PC-3 (cell line): Measurements from ENCODE around the gene CSF1. TPM values are rescaled to one million over a fixed set of nuclear protein-coding genes. Genes with fewer than 3 reads are reported as not detected.

Experiments used
- ATAC-seq: fragments of 200-7000 bp; cut with Tn5 transposase; 2 replicates; pipeline ENCODE4 v1.9.1; 2020; ENCODE audit warnings: mild to moderate bottlenecking, moderate library complexity
- BruUV-seq: library from RNA; stranded (reverse); fragments of 400-500 nt; replicated peaks from 2 replicates; lab custom pipeline; 2021; lab: Mats Ljungman, UMichigan
- CTCF ChIA-PET: fragments of 300-600 bp; sonication (Branson Sonifier 250); formaldehyde crosslinking; loops from one replicate; lab custom pipeline; 2022; ENCODE audit warnings: antibody characterized with exemption; lab: Charles Lee
- POLR2A ChIA-PET: fragments of 300-600 bp; sonication (Branson Sonifier 250); formaldehyde crosslinking; loops from one replicate; lab custom pipeline; 2022; ENCODE audit warnings: antibody characterized with exemption; ENCODE audit not compliant: unreplicated experiment; lab: Charles Lee
- DNase-seq: peaks from one replicate; pipeline ENCODE4 v3.0.0-alpha.2; 2015
- H2AFZ ChIP-seq: fragments of 300-600 bp; sonication (generic); 2 replicates; pipeline ENCODE4 v1.6.0; 2016; ENCODE audit warnings: antibody characterized with exemption, low read length
- H3F3A ChIP-seq: fragments of 300-600 bp; sonication (generic); one replicate; pipeline ENCODE4 v1.6.0; 2017; ENCODE audit warnings: antibody characterized with exemption, low read length, control low read depth, mild to moderate bottlenecking; ENCODE audit not compliant: unreplicated experiment
- H3K27ac ChIP-seq: fragments of 300-600 bp; sonication (generic); 2 replicates; pipeline ENCODE4 v1.5.1; 2016; ENCODE audit warnings: mild to moderate bottlenecking, low read length
- H3K27me3 ChIP-seq: fragments of 300-600 bp; sonication (generic); 2 replicates; pipeline ENCODE4 v1.6.1; 2016; ENCODE audit warnings: low read length, mixed read lengths
- H3K36me3 ChIP-seq: fragments of 300-600 bp; sonication (generic); 2 replicates; pipeline ENCODE4 v1.6.1; 2016; ENCODE audit warnings: low read depth, mixed run types, low read length, mixed read lengths
- H3K4me1 ChIP-seq: fragments of 300-600 bp; sonication (generic); 2 replicates; pipeline ENCODE4 v1.5.1; 2016; ENCODE audit warnings: low read length; ENCODE audit not compliant: insufficient read depth
- H3K4me2 ChIP-seq: fragments of 300-600 bp; sonication (generic); 2 replicates; pipeline ENCODE4 v1.6.0; 2016; ENCODE audit warnings: low read length
- H3K4me3 ChIP-seq: fragments of 300-600 bp; sonication (generic); 2 replicates; pipeline ENCODE4 v1.5.1; 2016; ENCODE audit warnings: mild to moderate bottlenecking, low read length, mixed read lengths
- H3K79me2 ChIP-seq: fragments of 300-600 bp; sonication (generic); 2 replicates; pipeline ENCODE4 v1.6.1; 2017; ENCODE audit warnings: low read length, mixed read lengths
- H3K9ac ChIP-seq: fragments of 300-600 bp; sonication (generic); 2 replicates; pipeline ENCODE4 v1.6.0; 2016; ENCODE audit warnings: mild to moderate bottlenecking, low read length
- H3K9me2 ChIP-seq: fragments of 300-600 bp; sonication (generic); replicated peaks from 2 replicates; pipeline ENCODE4 v1.6.1; 2016; ENCODE audit warnings: mixed run types, low read length, mixed read lengths
- H3K9me3 ChIP-seq: fragments of 300-600 bp; sonication (generic); 2 replicates; pipeline ENCODE4 v1.6.1; 2016; ENCODE audit warnings: low read length, mixed read lengths
- H4K20me1 ChIP-seq: fragments of 300-600 bp; sonication (generic); 2 replicates; pipeline ENCODE4 v1.6.1; 2016; ENCODE audit warnings: low read length, mixed read lengths
- CTCF ChIP-seq: fragments of 300-600 bp; sonication (generic); conservative IDR thresholded peaks from 2 replicates; pipeline ENCODE4 v1.5.1; 2017; ENCODE audit warnings: antibody characterized with exemption, low read depth, mild to moderate bottlenecking, low read length
- EZH2 ChIP-seq: fragments of 300-600 bp; sonication (generic); IDR thresholded peaks from one replicate; pipeline ENCODE4 v1.6.1; 2017; ENCODE audit warnings: antibody characterized with exemption, mild to moderate bottlenecking, low read length; ENCODE audit not compliant: unreplicated experiment
- EZH2phosphoT487 ChIP-seq: fragments of 300-600 bp; sonication (generic); IDR thresholded peaks from 2 replicates; pipeline ENCODE4 v1.6.1; 2018; ENCODE audit warnings: mild to moderate bottlenecking, antibody characterized with exemption, low read length, borderline replicate concordance
- intact Hi-C: fragments of 100-400 bp; cut with micrococcal nuclease; formaldehyde crosslinking; loops from 2 replicates; pipeline ENCODE4 v1.9.0; 2023
- total RNA-seq: library from RNA; depleted of rRNA; stranded (reverse); fragments of >200 nt; gene quantifications from 2 replicates; pipeline ENCODE4 v1.2.3, GENCODE V29; 2014

The CSF1 gene
- total RNA-seq, 1 experiment from 2014 or later = 2.0 TPM

GRCh38 chr1:109884242-109884891 lies 26.3 kb upstream of the CSF1 start:
- no peaks in the 10 kb centered on the region for H3K4me1 ChIP-seq
- no peaks in the 10 kb centered on the region for H3K9me2 ChIP-seq
- no peak overlapping the region for H3K27ac ChIP-seq
- no peak for ATAC-seq
- no peak for DNase-seq
- intact Hi-C loops = no loop called here
- H3K4me2 ChIP-seq = no peak overlapping the region
- no peaks in the 10 kb centered on the region for H3K27me3 ChIP-seq
- BruUV-seq = no TSS peak
- TF ChIP-seq CTCF (no peak), EZH2phosphoT487 (no peak), EZH2 (no peak)
- H3K9ac ChIP-seq = no peak overlapping the region
- no peaks in the 10 kb centered on the region for H3K79me2 ChIP-seq
- ChIA-PET POLR2A (no interaction called here), CTCF (no interaction called here)
- H3K9me3 ChIP-seq = no peaks in the 10 kb centered on the region
- no peak overlapping the region for H3K4me3 ChIP-seq
- H2AFZ ChIP-seq = no peak overlapping the region
- H3K36me3 ChIP-seq = no peaks in the 10 kb centered on the region
- H3F3A ChIP-seq = no peaks in the 10 kb centered on the region
- no peaks in the 10 kb centered on the region for H4K20me1 ChIP-seq

GRCh38 chr1:109885589-109885988 lies 25.1 kb upstream of the CSF1 start:
- Histone ChIP-seq H3K27ac (no peak overlapping the region), H3F3A (no peaks in the 10 kb centered on the region), H4K20me1 (no peaks in the 10 kb centered on the region), H3K4me2 (no peak overlapping the region), H3K4me3 (no peak overlapping the region), H3K4me1 (no peaks in the 10 kb centered on the region), H3K36me3 (no peaks in the 10 kb centered on the region), H3K9ac (no peak overlapping the region), H3K9me3 (no peaks in the 10 kb centered on the region), H3K27me3 (no peaks in the 10 kb centered on the region), H2AFZ (no peak overlapping the region), H3K9me2 (no peaks in the 10 kb centered on the region), H3K79me2 (no peaks in the 10 kb centered on the region)
- DNase-seq (no peak), ATAC-seq (no peak)
- ChIA-PET POLR2A (no interaction called here), CTCF (no interaction called here)
- BruUV-seq = no TSS peak
- intact Hi-C loops = no loop called here
- TF ChIP-seq CTCF = no peak
- no peak for TF ChIP-seq EZH2phosphoT487
- no peak for TF ChIP-seq EZH2

GRCh38 chr1:109886827-109887226 lies 23.8 kb upstream of the CSF1 start:
- no peaks in the 10 kb centered on the region for H3K36me3 ChIP-seq
- ATAC-seq (no peak), DNase-seq (no peak)
- no peaks in the 10 kb centered on the region for H3K9me3 ChIP-seq
- BruUV-seq = no TSS peak
- no peaks in the 10 kb centered on the region for H3K4me1 ChIP-seq
- no peak overlapping the region for H3K27ac ChIP-seq
- H3K27me3 ChIP-seq = no peaks in the 10 kb centered on the region
- ChIA-PET POLR2A (no interaction called here), CTCF (no interaction called here)
- H3K4me3 ChIP-seq = no peak overlapping the region
- no peaks in the 10 kb centered on the region for H3F3A ChIP-seq
- TF ChIP-seq EZH2 = no peak
- no peak for TF ChIP-seq EZH2phosphoT487
- no peak for TF ChIP-seq CTCF
- no peaks in the 10 kb centered on the region for H3K79me2 ChIP-seq
- no peaks in the 10 kb centered on the region for H3K9me2 ChIP-seq
- no peaks in the 10 kb centered on the region for H4K20me1 ChIP-seq
- H2AFZ ChIP-seq = no peak overlapping the region
- intact Hi-C loops = no loop called here
- no peak overlapping the region for H3K4me2 ChIP-seq
- no peak overlapping the region for H3K9ac ChIP-seq
